K562 (cell line): ENCODE data around the gene VRK3. TPM values are rescaled to one million over a fixed set of nuclear protein-coding genes. Genes with fewer than 3 reads are reported as not detected.

ENCODE experiments used
- ATAC-seq: fragments of 200-7000 bp; cut with Tn5 transposase; 3 replicates; pipeline ENCODE4 v1.9.1; 2020; ENCODE audit warnings: moderate library complexity
- BruUV-seq: library from RNA; stranded (reverse); fragments of 400-500 nt; replicated peaks from 2 replicates; lab custom pipeline; 2021; lab: Mats Ljungman, UMichigan
- CTCF ChIA-PET: fragments of 300-600 bp; formaldehyde crosslinking; extraction: SDS; loops from one replicate; lab custom pipeline; 2021; ENCODE audit warnings: low intra/inter-chr PET ratio; lab: Yijun Ruan, JAX
- POLR2A ChIA-PET: fragments of 300-600, 350-650 bp; sonication (Branson Sonifier 250); formaldehyde crosslinking; extraction: SDS; loops from one replicate; lab custom pipeline; 2021; ENCODE audit warnings: antibody characterized with exemption, inconsistent platforms; lab: Yijun Ruan, JAX
- DNase-seq, 4 experiments: peaks; one replicate each; pipeline versions ENCODE4 v3.0.0 to v3.0.0-alpha.2; 2011 to 2018; ENCODE audit warnings: low spot score in 3 of 4, mixed read lengths in 3 of 4; ENCODE audit errors: extremely low read depth in 1 of 4
- FAIRE-seq: peaks from 2 replicates; lab custom pipeline; 2011; peaks lifted over from hg19 to GRCh38; lab: Jason Lieb, UNC
- H2AFZ ChIP-seq: 2 replicates; pipeline ENCODE4 v1.6.0; 2011; ENCODE audit warnings: low read depth, low read length, control low read depth, inconsistent platforms
- H3K27ac ChIP-seq: fragments of 200-600 bp; 3 replicates; pipeline ENCODE4 v1.8.0; 2011; ENCODE audit warnings: low read depth, mild to moderate bottlenecking, control low read depth, inconsistent platforms, low read length, moderate library complexity, mixed read lengths; ENCODE audit errors: extremely low read depth
- H3K27me3 ChIP-seq, 2 experiments: fragments of 300-600 bp in 1 of 2; 2 replicates in 1 of 2; 3 replicates in 1 of 2; pipeline versions ENCODE4 v1.6.0 to v1.8.0; 2011; ENCODE audit warnings: inconsistent platforms in 2 of 2, low read length in 2 of 2, mild to moderate bottlenecking in 1 of 2, mixed read lengths in 1 of 2, moderate library complexity in 1 of 2; ENCODE audit not compliant: control insufficient read depth in 2 of 2, insufficient read depth in 2 of 2
- H3K36me3 ChIP-seq: fragments of 300-600 bp; 3 replicates; pipeline ENCODE4 v1.8.0; 2011; ENCODE audit warnings: mild to moderate bottlenecking, low read length, inconsistent platforms; ENCODE audit not compliant: control insufficient read depth, insufficient read depth
- H3K4me1 ChIP-seq, 2 experiments: fragments of 200-600 bp in 1 of 2; replicated peaks in 1 of 2; 2 replicates in 1 of 2; 3 replicates in 1 of 2; pipeline versions ENCODE4 v1.5.1 to v1.8.0; 2011; ENCODE audit warnings: inconsistent platforms in 2 of 2, low read length in 2 of 2, mild to moderate bottlenecking in 1 of 2, mixed read lengths in 1 of 2, moderate library complexity in 1 of 2; ENCODE audit not compliant: control insufficient read depth in 2 of 2, insufficient read depth in 2 of 2
- H3K4me2 ChIP-seq: 2 replicates; pipeline ENCODE4 v1.6.1; 2011; ENCODE audit warnings: low read length, control low read depth, inconsistent platforms, mixed read lengths; ENCODE audit not compliant: insufficient read depth
- H3K4me3 ChIP-seq: fragments of 200-600 bp; sonication (generic), shearing (Covaris generic); 2 replicates; pipeline ENCODE4 v1.5.1; 2016; ENCODE audit warnings: control low read depth, inconsistent platforms
- H3K79me2 ChIP-seq: fragments of 200-600 bp; 3 replicates; pipeline ENCODE4 v1.8.0; 2011; ENCODE audit warnings: low read length, inconsistent platforms; ENCODE audit not compliant: control insufficient read depth, insufficient read depth
- H3K9ac ChIP-seq, 2 experiments: 2 replicates each; pipeline versions ENCODE4 v1.6.0 to v1.6.1; 2011; ENCODE audit warnings: low read depth in 2 of 2, low read length in 2 of 2, control low read depth in 1 of 2, inconsistent platforms in 1 of 2, mild to moderate bottlenecking in 1 of 2, mixed read lengths in 1 of 2; ENCODE audit not compliant: insufficient read depth in 1 of 2
- H3K9me1 ChIP-seq: one replicate; pipeline ENCODE4 v1.6.0; 2011; ENCODE audit warnings: inconsistent platforms, mild to moderate bottlenecking, low read length, moderate library complexity; ENCODE audit not compliant: control insufficient read depth, insufficient read depth
- H3K9me3 ChIP-seq: replicated peaks from 2 replicates; pipeline ENCODE4 v1.5.1; 2011; ENCODE audit warnings: low read depth, low read length, inconsistent platforms; ENCODE audit not compliant: control insufficient read depth, insufficient read depth
- H4K20me1 ChIP-seq: replicated peaks from 2 replicates; pipeline ENCODE4 v1.6.1; 2011; ENCODE audit warnings: low read length, inconsistent platforms, mixed read lengths; ENCODE audit not compliant: control insufficient read depth, insufficient read depth
- ASH1L ChIP-seq: fragments of 450-650 bp; IDR thresholded peaks from 2 replicates; pipeline ENCODE4 v1.6.1; 2018; ENCODE audit warnings: borderline replicate concordance, mild to moderate bottlenecking, low read depth; ENCODE audit not compliant: partially characterized antibody
- BRD4 ChIP-seq: fragments of 200-600 bp; sonication (generic); IDR thresholded peaks from 2 replicates; pipeline ENCODE4 v1.6.1; 2017; ENCODE audit warnings: inconsistent platforms
- CBFA2T2 ChIP-seq: fragments of 450-650 bp; conservative IDR thresholded peaks from 2 replicates; pipeline ENCODE4 v1.6.1; 2017; ENCODE audit warnings: mild to moderate bottlenecking
- L3MBTL2 ChIP-seq: fragments of 450-650 bp; IDR thresholded peaks from 2 replicates; pipeline ENCODE4 v1.6.1; 2016; ENCODE audit warnings: mild to moderate bottlenecking, moderate library complexity
- NR2C1 ChIP-seq, 2 experiments: fragments of 450-650 bp; IDR thresholded peaks; 2 replicates each; pipeline ENCODE4 v1.6.1; 2017; ENCODE audit warnings: mild to moderate bottlenecking in 2 of 2, antibody characterized with exemption in 1 of 2, inconsistent platforms in 1 of 2, missing compliant biosample characterization in 1 of 2, missing genetic modification characterization in 1 of 2
- STAT5A ChIP-seq: IDR thresholded peaks from 2 replicates; pipeline ENCODE4 v1.6.1; 2012; ENCODE audit warnings: low read length, inconsistent platforms, borderline replicate concordance
- TARDBP ChIP-seq: fragments of 450-650 bp; IDR thresholded peaks from 2 replicates; pipeline ENCODE4 v1.6.1; 2016
- ZEB2 ChIP-seq: fragments of 450-650 bp; IDR thresholded peaks from 2 replicates; pipeline ENCODE4 v1.6.1; 2016
- ZNF354B ChIP-seq: fragments of 250-450 bp; sonication (Bioruptor Pico); IDR thresholded peaks from 2 replicates; pipeline ENCODE4 v1.4.0; 2020
- ZNF41 ChIP-seq: fragments of 250-450 bp; sonication (Bioruptor Pico); conservative IDR thresholded peaks from 2 replicates; pipeline ENCODE4 v1.4.0; 2020; ENCODE audit warnings: mild to moderate bottlenecking
- ZNF644 ChIP-seq: fragments of 200-800 bp; sonication (Bioruptor generic); IDR thresholded peaks from 2 replicates; pipeline ENCODE4 v1.6.1; 2016; ENCODE audit warnings: low read depth, missing genetic modification characterization, missing compliant biosample characterization
- ZNF79 ChIP-seq: fragments of 250-450 bp; sonication (Bioruptor Pico); IDR thresholded peaks from 2 replicates; pipeline ENCODE4 v1.4.0; 2020; ENCODE audit warnings: low read depth, mild to moderate bottlenecking, moderate library complexity
- WGBS: fragments of 100-300 bp; shearing (Covaris generic); methylation state at CpG from one replicate; pipeline ENCODE4 v1.1.6; 2016; ENCODE audit warnings: low coverage, mixed read lengths; ENCODE audit not compliant: insufficient coverage; ENCODE audit errors: missing lambda C conversion rate; 5-methylcytosine and 5-hydroxymethylcytosine counted together
- in situ Hi-C: fragments of 300-500 bp; cut with MboI; formaldehyde crosslinking; loops from 4 replicates; pipeline ENCODE4 v1.15.0; 2018; ENCODE audit warnings: inconsistent platforms, mixed read lengths
- intact Hi-C: fragments of 100-400 bp; cut with micrococcal nuclease; formaldehyde crosslinking; loops from 2 replicates; pipeline ENCODE4 v1.14.2; 2022
- polyA plus RNA-seq, 8 experiments: library from polyadenylated mRNA; depleted of rRNA in 4 of 8; stranded (reverse) in 5 of 8; unstranded in 3 of 8; fragments of >200 nt; fragmentation: Nextera tagmentation in 2 of 8; fragmentation: Illumina TruSeq in 1 of 8; extraction: Ambion mirVana in 2 of 8; extraction: Trizol in 1 of 8; gene quantifications; 2 replicates each; pipeline versions ENCODE4 v1.2.1 to v1.2.3, GENCODE V29; 2011 to 2014; ENCODE audit warnings: inconsistent platforms in 1 of 8, missing spikeins in 1 of 8
- total RNA-seq, 7 experiments: library from RNA; depleted of rRNA in 6 of 7; stranded (reverse); fragments of >200 nt in 6 of 7; fragmentation: Illumina TruSeq in 2 of 7; extraction: Trizol in 2 of 7; gene quantifications; 2 replicates each; pipeline versions ENCODE4 v1.2.1 to v1.2.3, GENCODE V29; 2011 to 2021; ENCODE audit warnings: low replicate concordance in 1 of 7
- TF ChIP-seq, protein P1 (sequence below): fragments of 450-650 bp; IDR thresholded peaks from 2 replicates; pipeline ENCODE4 v1.6.1; 2016; ENCODE audit warnings: low read depth, mild to moderate bottlenecking, moderate library complexity
- TF ChIP-seq, protein P2 (sequence below): fragments of 450-650 bp; formaldehyde crosslinking; IDR thresholded peaks from 2 replicates; pipeline ENCODE4 v1.4.0; 2020; ENCODE audit warnings: mild to moderate bottlenecking, mixed read lengths

The VRK3 gene
- total and polyA plus RNA-seq, 9 of the 15 experiments (the other 6 are each of a cell fraction or from before 2014, with no cell fraction given) = 25.6 to 94.3 (median 42.9) TPM

DNA sequence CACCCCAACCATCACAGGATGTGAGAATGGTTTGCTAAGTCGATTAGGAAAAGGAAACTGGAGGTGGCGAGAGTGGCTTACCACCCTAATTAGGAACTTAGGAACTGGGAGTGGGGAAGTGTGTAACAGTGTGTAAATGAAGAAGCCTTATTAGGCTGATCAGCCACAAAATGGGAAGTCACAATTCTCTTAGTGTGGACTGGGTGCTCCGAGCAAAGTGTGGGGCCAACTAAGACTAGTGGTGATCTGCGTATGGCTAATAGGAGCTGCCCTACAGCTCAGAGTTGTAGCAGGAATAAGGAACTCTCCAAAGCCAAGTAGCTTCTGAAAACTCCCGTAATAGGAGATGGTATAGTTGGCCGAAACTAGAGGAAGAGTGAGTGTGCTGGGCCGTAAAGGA, 71.8 kb downstream of the VRK3 start:
- Histone ChIP-seq H3K9me1 (no peaks in the 10 kb centered on the region), H2AFZ (peak overlapping the region; percentile 76), H3K4me1 (peaks cover 18 to 26% of the 10 kb centered on the region in 2 experiments; a peak in 4 of 5 replicates), H3K9me3 (no peaks in the 10 kb centered on the region), H4K20me1 (no peaks in the 10 kb centered on the region), H3K79me2 (no peaks in the 10 kb centered on the region), H3K9ac (no peak overlapping the region), H3K4me2 (no peak overlapping the region), H3K27me3 (no peaks in the 10 kb centered on the region; a peak in 1 of 5 replicates), H3K36me3 (no peaks in the 10 kb centered on the region), H3K4me3 (no peak overlapping the region), H3K27ac (no peak overlapping the region)
- DNase-seq (no peak), FAIRE-seq (no peak), ATAC-seq (no peak)
- intact Hi-C loops = no loop called here
- POLR2A ChIA-PET = interaction anchor here (0.8 to 1.8 kb wide), 4 partner anchors 24 to 32 kb away, joined by 3 to 6 read pairs (median 4); partner anchors contain the start of gene NUP62
- WGBS = 59% methylated on average over 7 of the region's 7 CpGs
- CTCF ChIA-PET = no interaction called here
- BruUV-seq = no TSS peak
- in situ Hi-C loops = no loop called here
- TF ChIP-seq ZNF41 = no peak
- TF ChIP-seq, protein P1, sequence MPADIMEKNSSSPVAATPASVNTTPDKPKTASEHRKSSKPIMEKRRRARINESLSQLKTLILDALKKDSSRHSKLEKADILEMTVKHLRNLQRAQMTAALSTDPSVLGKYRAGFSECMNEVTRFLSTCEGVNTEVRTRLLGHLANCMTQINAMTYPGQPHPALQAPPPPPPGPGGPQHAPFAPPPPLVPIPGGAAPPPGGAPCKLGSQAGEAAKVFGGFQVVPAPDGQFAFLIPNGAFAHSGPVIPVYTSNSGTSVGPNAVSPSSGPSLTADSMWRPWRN = no peak
- TF ChIP-seq ZNF644 (tag) = no peak
- no peak for TF ChIP-seq L3MBTL2
- TF ChIP-seq ZEB2 = no peak
- no peak for TF ChIP-seq BRD4
- TF ChIP-seq ASH1L = no peak
- TF ChIP-seq ZNF79 (CRISPR knock-in tag) = no peak
- TF ChIP-seq STAT5A = no peak
- TF ChIP-seq CBFA2T2 = no peak
- TF ChIP-seq, protein P2, sequence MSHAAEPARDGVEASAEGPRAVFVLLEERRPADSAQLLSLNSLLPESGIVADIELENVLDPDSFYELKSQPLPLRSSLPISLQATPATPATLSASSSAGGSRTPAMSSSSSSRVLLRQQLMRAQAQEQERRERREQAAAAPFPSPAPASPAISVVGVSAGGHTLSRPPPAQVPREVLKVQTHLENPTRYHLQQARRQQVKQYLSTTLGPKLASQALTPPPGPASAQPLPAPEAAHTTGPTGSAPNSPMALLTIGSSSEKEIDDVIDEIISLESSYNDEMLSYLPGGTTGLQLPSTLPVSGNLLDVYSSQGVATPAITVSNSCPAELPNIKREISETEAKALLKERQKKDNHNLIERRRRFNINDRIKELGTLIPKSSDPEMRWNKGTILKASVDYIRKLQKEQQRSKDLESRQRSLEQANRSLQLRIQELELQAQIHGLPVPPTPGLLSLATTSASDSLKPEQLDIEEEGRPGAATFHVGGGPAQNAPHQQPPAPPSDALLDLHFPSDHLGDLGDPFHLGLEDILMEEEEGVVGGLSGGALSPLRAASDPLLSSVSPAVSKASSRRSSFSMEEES = no peak
- TF ChIP-seq ZNF354B (CRISPR knock-in tag) = no peak
- no peak for TF ChIP-seq NR2C1 (IDR thresholded peaks at IDR 0.05)
- TF ChIP-seq NR2C1 (tag; IDR thresholded peaks at IDR 0.05) = no peak
- TF ChIP-seq TARDBP = no peak
